ENCODE results near the gene MED22.

MED22 gene

GRCh38 chr9:133355881-133356357, 8.0 kb upstream of the MED22 start:
- DNase-seq (ENCODE audit: low read depth, low spot score) = no peak

GRCh38 chr9:133354766-133355165, 6.8 kb upstream of the MED22 start:
- DNase-seq (ENCODE audit: low read depth, low spot score) = no peak

- DNase-seq (ENCODE audit: low read depth, low spot score) = no peak
Measured at GRCh38 chr9:133353548-133353947, 5.6 kb upstream of the MED22 start.

- no peak for DNase-seq (ENCODE audit: low read depth, low spot score)
Measured at GRCh38 chr9:133352635-133353340, 4.9 kb upstream of the MED22 start.

GRCh38 chr9:133351908-133352634, 4.1 kb upstream of the MED22 start:
- no peak for DNase-seq (ENCODE audit: low read depth, low spot score)

- no peak for DNase-seq (ENCODE audit: low read depth, low spot score)
Measured at GRCh38 chr9:133351526-133351907, 3.6 kb upstream of the MED22 start.

- no peak for DNase-seq (ENCODE audit: low read depth, low spot score)
Measured at GRCh38 chr9:133349965-133350616, 2.2 kb upstream of the MED22 start.

- DNase-seq (ENCODE audit: low read depth, low spot score) = no peak
Measured at GRCh38 chr9:133348718-133349573, 1.0 kb upstream of the MED22 start.

GRCh38 chr9:133347515-133347984, 381 bp downstream of the MED22 start:
- DNase-seq (ENCODE audit: low read depth, low spot score) = no peak

GRCh38 chr9:133346021-133346785, 1.7 kb downstream of the MED22 start:
- no peak for DNase-seq (ENCODE audit: low read depth, low spot score)

GRCh38 chr9:133345596-133345995, 2.3 kb downstream of the MED22 start:
- no peak for DNase-seq (ENCODE audit: low read depth, low spot score)

- DNase-seq (ENCODE audit: low read depth, low spot score) = no peak
Measured at GRCh38 chr9:133344979-133345378, 3.0 kb downstream of the MED22 start.

GRCh38 chr9:133344071-133344470, 3.9 kb downstream of the MED22 start:
- no peak for DNase-seq (ENCODE audit: low read depth, low spot score)

- DNase-seq (ENCODE audit: low read depth, low spot score) = no peak
Measured at GRCh38 chr9:133342570-133342969, 5.4 kb downstream of the MED22 start.

- DNase-seq (ENCODE audit: low read depth, low spot score) = no peak
Measured at GRCh38 chr9:133342069-133342406, 5.9 kb downstream of the MED22 start.

GRCh38 chr9:133341369-133342068, 6.4 kb downstream of the MED22 start:
- no peak for DNase-seq (ENCODE audit: low read depth, low spot score)

- DNase-seq (ENCODE audit: low read depth, low spot score) = no peak
Measured at GRCh38 chr9:133340916-133341315, 7.0 kb downstream of the MED22 start.

- no peak for DNase-seq (ENCODE audit: low read depth, low spot score)
Measured at GRCh38 chr9:133340256-133340655, 7.7 kb downstream of the MED22 start.

- no peak for DNase-seq (ENCODE audit: low read depth, low spot score)
Measured at GRCh38 chr9:133339641-133340040, 8.3 kb downstream of the MED22 start.
